Adrenal gland (tissue), 5 donors: ENCODE data around the gene SPAG9.

Experiments used
- CTCF ChIP-seq, 6 experiments: fragments of 450-650 bp in 4 of 6; fragments of 200-600 bp in 2 of 6; sonication (generic) in 1 of 6; IDR thresholded peaks; 1 replicate in 5 of 6; 2 replicates in 1 of 6; pipeline versions ENCODE4 v1.5.1 to v1.8.0; 2016 to 2021; ENCODE audit warnings: antibody characterized with exemption in 6 of 6, mild to moderate bottlenecking in 2 of 6, moderate library complexity in 1 of 6
- POLR2A ChIP-seq, 2 donors: fragments of 450-650 bp; IDR thresholded peaks; one replicate each; pipeline ENCODE4 v1.6.1; 2017; ENCODE audit warnings: antibody characterized with exemption in 2 of 2, mild to moderate bottlenecking in 2 of 2, moderate library complexity in 1 of 2
- donor health status: DM: no; HTN: no; CAD: no.

- TF ChIP-seq CTCF (IDR thresholded peaks at IDR 0.05) (no peak), POLR2A (IDR thresholded peaks at IDR 0.05) (no peak)
Observed at GRCh38 chr17:51076821-51077220, 43.8 kb downstream of the SPAG9 start.
